KMS-11 (cell line): ENCODE measurements around the gene NGEF.
A peak's percentile ranks its signal among the peaks of the same experiment; 100 is the strongest.
"Not testable (repeated sequence)": the region's sequence is repeated elsewhere in the genome, so short reads cannot be mapped to it uniquely, and the experiment has no call there.

Experiments
- H2AFZ ChIP-seq: fragments of 200-600 bp; sonication (generic); 2 replicates; pipeline ENCODE4 v1.6.1; 2016; ENCODE audit warnings: antibody characterized with exemption, mixed run types, low read depth
- H3K27ac ChIP-seq: fragments of 200-600 bp; sonication (generic); 2 replicates; pipeline ENCODE4 v1.6.1; 2016; ENCODE audit warnings: mild to moderate bottlenecking, mixed run types
- H3K27me3 ChIP-seq: fragments of 200-600 bp; sonication (generic); 2 replicates; pipeline ENCODE4 v1.6.1; 2017; ENCODE audit warnings: mild to moderate bottlenecking, low read depth, mixed run types, moderate library complexity; ENCODE audit not compliant: insufficient read depth
- H3K36me3 ChIP-seq: fragments of 200-600 bp; sonication (generic); 2 replicates; pipeline ENCODE4 v1.6.1; 2017; ENCODE audit warnings: mild to moderate bottlenecking, mixed run types; ENCODE audit not compliant: insufficient read depth
- H3K4me1 ChIP-seq: fragments of 200-600 bp; sonication (generic); 2 replicates; pipeline ENCODE4 v1.6.1; 2016; ENCODE audit warnings: mild to moderate bottlenecking, low read depth, mixed run types; ENCODE audit not compliant: poor library complexity, severe bottlenecking
- H3K4me2 ChIP-seq: fragments of 200-600 bp; sonication (generic); 2 replicates; pipeline ENCODE4 v1.7.0; 2016; ENCODE audit warnings: mild to moderate bottlenecking, mixed run types
- H3K4me3 ChIP-seq: fragments of 200-600 bp; sonication (generic); IDR thresholded peaks from 2 replicates; pipeline ENCODE4 v1.6.1; 2017; ENCODE audit warnings: low read depth, low read length, mixed read lengths; ENCODE audit not compliant: insufficient read depth
- H3K79me2 ChIP-seq: fragments of 200-600 bp; sonication (generic); 2 replicates; pipeline ENCODE4 v1.6.1; 2016; ENCODE audit warnings: low read depth, mixed run types; ENCODE audit not compliant: insufficient read depth
- H3K9ac ChIP-seq: fragments of 200-600 bp; sonication (generic); 2 replicates; pipeline ENCODE4 v1.6.1; 2016; ENCODE audit warnings: mild to moderate bottlenecking, mixed run types
- H4K20me1 ChIP-seq: fragments of 200-600 bp; sonication (generic); 2 replicates; pipeline ENCODE4 v1.6.1; 2016; ENCODE audit warnings: mild to moderate bottlenecking, mixed run types; ENCODE audit not compliant: insufficient read depth
- CTCF ChIP-seq: fragments of 200-600 bp; sonication (generic); conservative IDR thresholded peaks from 2 replicates; pipeline ENCODE4 v1.6.1; 2017; ENCODE audit warnings: low read depth, mild to moderate bottlenecking, antibody characterized with exemption, low read length, moderate library complexity, mixed read lengths

Gene NGEF

GRCh38 chr2:233056961-233057605 is 44.0 kb upstream of the NGEF start:
- TF ChIP-seq CTCF = no peak
- Histone ChIP-seq H3K4me2 (no peak overlapping the region), H3K4me1 (peaks cover 14% of the 10 kb centered on the region), H3K4me3 (no peak overlapping the region), H2AFZ (no peak overlapping the region), H3K79me2 (peaks cover 15% of the 10 kb centered on the region; the same call in 1 of the 2 replicates), H3K27ac (no peak overlapping the region), H3K9ac (no peak overlapping the region), H4K20me1 (no peaks in the 10 kb centered on the region), H3K36me3 (no peaks in the 10 kb centered on the region), H3K27me3 (no peaks in the 10 kb centered on the region)

GRCh38 chr2:233055362-233055761 is 42.3 kb upstream of the NGEF start:
- Histone ChIP-seq H3K79me2 (peaks cover 1% of the 10 kb centered on the region; the same call in 1 of the 2 replicates), H3K36me3 (no peaks in the 10 kb centered on the region), H3K27ac (no peak overlapping the region), H4K20me1 (no peaks in the 10 kb centered on the region), H3K4me3 (no peak overlapping the region), H3K4me1 (peaks cover 6% of the 10 kb centered on the region), H3K27me3 (no peaks in the 10 kb centered on the region), H3K4me2 (no peak overlapping the region), H2AFZ (no peak overlapping the region), H3K9ac (no peak overlapping the region)
- no peak for TF ChIP-seq CTCF

- no peak overlapping the region for H3K4me3 ChIP-seq
- no peaks in the 10 kb centered on the region for H3K36me3 ChIP-seq
- peak; percentile 97 for TF ChIP-seq CTCF
- H3K4me1 ChIP-seq = no peaks in the 10 kb centered on the region
- peak overlapping the region; percentile 71 for H2AFZ ChIP-seq
- no peaks in the 10 kb centered on the region for H3K27me3 ChIP-seq
- H3K27ac ChIP-seq = no peak overlapping the region
- H3K9ac ChIP-seq = no peak overlapping the region
- no peaks in the 10 kb centered on the region for H4K20me1 ChIP-seq
- H3K79me2 ChIP-seq = no peaks in the 10 kb centered on the region
- H3K4me2 ChIP-seq = peak overlapping the region; percentile 51; the same call in 1 of the 2 replicates
Observed at GRCh38 chr2:233053928-233054784, 41.1 kb upstream of the NGEF start.

- not testable (repeated sequence) for H3K4me1 ChIP-seq, H3K79me2 ChIP-seq, H3K9ac ChIP-seq, H2AFZ ChIP-seq, H3K36me3 ChIP-seq, H3K4me3 ChIP-seq, H3K4me2 ChIP-seq, H4K20me1 ChIP-seq, H3K27ac ChIP-seq, H3K27me3 ChIP-seq
Observed at GRCh38 chr2:233052517-233052916, 39.5 kb upstream of the NGEF start.
